Left ventricle myocardium superior (tissue), 1 donor: Measurements from ENCODE around the gene DDX18. TPM values are rescaled to one million over a fixed set of nuclear protein-coding genes. Genes with fewer than 3 reads are reported as not detected.

Source experiments
- ATAC-seq: fragments of 200-7000 bp; cut with Tn5 transposase; one replicate; pipeline ENCODE4 v1.9.1; 2020; ENCODE audit warnings: mild to moderate bottlenecking, moderate library complexity
- DNase-seq: peaks from one replicate; pipeline ENCODE4 v3.0.0-alpha.2; 2020
- intact Hi-C: fragments of 100-400 bp; cut with micrococcal nuclease; formaldehyde crosslinking; loops from one replicate; pipeline ENCODE4 v1.11.0; 2022
- total RNA-seq: library from RNA; stranded (reverse); fragmentation: NEBNext Ultra II Directional; extraction: Animal tissue kit (Norgen Biotek cat#: 25700); gene quantifications from one replicate; pipeline ENCODE4 v1.2.1, GENCODE V29; 2021
- donor health status: DM: no; HTN: yes; CAD: no; lungs with severe emphysema.

DDX18 gene
- total RNA-seq, 1 donor from 2014 or later, result 28.2 TPM

GRCh38 chr2:117875786-117876185 lies 61.3 kb downstream of the DDX18 start:
- ATAC-seq, result no peak
- intact Hi-C loops, result no loop called here
- DNase-seq, result no peak

GRCh38 chr2:117879003-117879402 lies 64.5 kb downstream of the DDX18 start:
- ATAC-seq (no peak), DNase-seq (no peak)
- intact Hi-C loops, result no loop called here

Other genes with a start within 250 kb of the DDX18 start
- 25.2 TPM for gene CCDC93, start 199.4 kb downstream of the DDX18 start, total RNA-seq